Loucy (cell line): Measurements from ENCODE around the gene TRAF6.

Experiments used
- H2AFZ ChIP-seq: fragments of 200-600 bp; sonication (generic); 2 replicates; pipeline ENCODE4 v1.6.0; 2016; ENCODE audit warnings: antibody characterized with exemption, mild to moderate bottlenecking, low read length, moderate library complexity
- H3F3A ChIP-seq: fragments of 200-600 bp; 2 replicates; pipeline ENCODE4 v1.6.0; 2016; ENCODE audit warnings: antibody characterized with exemption, low read depth, mild to moderate bottlenecking
- H3K27me3 ChIP-seq: fragments of 200-600 bp; sonication (generic); 2 replicates; pipeline ENCODE4 v1.6.1; 2014; ENCODE audit warnings: low read length, mild to moderate bottlenecking; ENCODE audit not compliant: insufficient read depth, poor library complexity, severe bottlenecking
- H3K36me3 ChIP-seq: fragments of 200-600 bp; sonication (generic); 2 replicates; pipeline ENCODE4 v1.6.1; 2016; ENCODE audit warnings: low read length; ENCODE audit not compliant: insufficient read depth
- H3K4me1 ChIP-seq: fragments of 200-600 bp; sonication (generic); 2 replicates; pipeline ENCODE4 v1.5.1; 2014; ENCODE audit warnings: low read length, mild to moderate bottlenecking; ENCODE audit not compliant: insufficient read depth, poor library complexity, severe bottlenecking
- H3K4me2 ChIP-seq: fragments of 200-600 bp; sonication (generic); 2 replicates; pipeline ENCODE4 v1.6.0; 2014; ENCODE audit warnings: antibody characterized with exemption, low read length, low read depth, mild to moderate bottlenecking; ENCODE audit not compliant: poor library complexity, severe bottlenecking
- H3K4me3 ChIP-seq: fragments of 200-600 bp; sonication (generic); 2 replicates; pipeline ENCODE4 v1.5.1; 2014; ENCODE audit warnings: low read length, mild to moderate bottlenecking, mixed read lengths; ENCODE audit not compliant: poor library complexity, severe bottlenecking
- H3K79me2 ChIP-seq: fragments of 200-600 bp; sonication (generic); 2 replicates; pipeline ENCODE4 v1.6.1; 2014; ENCODE audit warnings: low read length; ENCODE audit not compliant: insufficient read depth
- H3K9ac ChIP-seq: fragments of 200-600 bp; sonication (generic); 2 replicates; pipeline ENCODE4 v1.6.0; 2014; ENCODE audit warnings: mild to moderate bottlenecking, low read depth, low read length, moderate library complexity; ENCODE audit not compliant: poor library complexity, severe bottlenecking
- H3K9me2 ChIP-seq: fragments of 200-600 bp; sonication (generic); replicated peaks from 2 replicates; pipeline ENCODE4 v1.6.1; 2016; ENCODE audit warnings: low read depth, low read length, mixed read lengths
- H3K9me3 ChIP-seq: fragments of 200-600 bp; sonication (generic); 2 replicates; pipeline ENCODE4 v1.6.1; 2014; ENCODE audit warnings: mild to moderate bottlenecking, antibody characterized with exemption, low read length, low read depth; ENCODE audit not compliant: insufficient read depth
- H4K20me1 ChIP-seq: fragments of 200-600 bp; sonication (generic); 2 replicates; pipeline ENCODE4 v1.6.0; 2014; ENCODE audit warnings: antibody characterized with exemption, low read length, mild to moderate bottlenecking; ENCODE audit not compliant: insufficient read depth, poor library complexity, severe bottlenecking
- CTCF ChIP-seq: fragments of 200-600 bp; sonication (generic); conservative IDR thresholded peaks from 2 replicates; pipeline ENCODE4 v1.5.1; 2014; ENCODE audit warnings: mild to moderate bottlenecking, antibody characterized with exemption, low read length
- EZH2phosphoT487 ChIP-seq: fragments of 200-600 bp; IDR thresholded peaks from 2 replicates; pipeline ENCODE4 v1.6.1; 2018; ENCODE audit warnings: antibody characterized with exemption, mild to moderate bottlenecking, moderate library complexity, borderline replicate concordance

Gene TRAF6

GRCh38 chr11:36441610-36442208 lies 68.4 kb downstream of the TRAF6 start:
- Histone ChIP-seq H3K79me2 (peaks cover 18% of the 10 kb centered on the region; the same call in 1 of the 2 replicates), H2AFZ (no peak overlapping the region), H3K9ac (no peak overlapping the region), H3K4me3 (no peak overlapping the region), H3F3A (no peaks in the 10 kb centered on the region), H3K27me3 (no peaks in the 10 kb centered on the region), H3K9me2 (no peaks in the 10 kb centered on the region), H3K4me1 (no peaks in the 10 kb centered on the region), H4K20me1 (no peaks in the 10 kb centered on the region), H3K36me3 (peaks cover 96% of the 10 kb centered on the region), H3K4me2 (no peak overlapping the region), H3K9me3 (peaks cover 5% of the 10 kb centered on the region; the same call in 1 of the 2 replicates)
- TF ChIP-seq EZH2phosphoT487 (no peak), CTCF (no peak)

- H3F3A ChIP-seq, result no peaks in the 10 kb centered on the region
- H3K36me3 ChIP-seq, result peaks cover 96% of the 10 kb centered on the region
- H4K20me1 ChIP-seq, result no peaks in the 10 kb centered on the region
- H3K9me3 ChIP-seq, result peaks cover 5% of the 10 kb centered on the region; the same call in 1 of the 2 replicates
- peaks cover 9% of the 10 kb centered on the region; the same call in 1 of the 2 replicates for H3K79me2 ChIP-seq
- H3K27me3 ChIP-seq, result no peaks in the 10 kb centered on the region
- no peak overlapping the region for H3K9ac ChIP-seq
- TF ChIP-seq CTCF (no peak), EZH2phosphoT487 (no peak)
- H3K4me1 ChIP-seq, result no peaks in the 10 kb centered on the region
- no peaks in the 10 kb centered on the region for H3K9me2 ChIP-seq
- H3K4me2 ChIP-seq, result no peak overlapping the region
- no peak overlapping the region for H3K4me3 ChIP-seq
- H2AFZ ChIP-seq, result no peak overlapping the region
Measured at GRCh38 chr11:36438126-36438525, 71.9 kb downstream of the TRAF6 start.

- no peaks in the 10 kb centered on the region for H4K20me1 ChIP-seq
- no peak overlapping the region for H3K4me2 ChIP-seq
- no peaks in the 10 kb centered on the region for H3K4me1 ChIP-seq
- no peaks in the 10 kb centered on the region for H3K9me2 ChIP-seq
- no peaks in the 10 kb centered on the region for H3F3A ChIP-seq
- no peaks in the 10 kb centered on the region for H3K27me3 ChIP-seq
- TF ChIP-seq CTCF, result no peak
- TF ChIP-seq EZH2phosphoT487, result no peak
- H3K4me3 ChIP-seq, result no peak overlapping the region
- H3K36me3 ChIP-seq, result peaks cover 97% of the 10 kb centered on the region
- peaks cover 15% of the 10 kb centered on the region; the same call in 1 of the 2 replicates for H3K79me2 ChIP-seq
- peaks cover 5% of the 10 kb centered on the region; the same call in 1 of the 2 replicates for H3K9me3 ChIP-seq
- H2AFZ ChIP-seq, result no peak overlapping the region
- H3K9ac ChIP-seq, result no peak overlapping the region
Measured at GRCh38 chr11:36437413-36437812, 72.7 kb downstream of the TRAF6 start.
